ENCODE data around the gene SETD2. TPM values are rescaled to one million over a fixed set of nuclear protein-coding genes. Genes with fewer than 3 reads are reported as not detected.

Gene SETD2
- total and polyA plus RNA-seq, 9 of the 15 experiments (the other 6 are each of a cell fraction or from before 2014, with no cell fraction given) = 8.2 to 44.0 (median 33.6) TPM

DNA sequence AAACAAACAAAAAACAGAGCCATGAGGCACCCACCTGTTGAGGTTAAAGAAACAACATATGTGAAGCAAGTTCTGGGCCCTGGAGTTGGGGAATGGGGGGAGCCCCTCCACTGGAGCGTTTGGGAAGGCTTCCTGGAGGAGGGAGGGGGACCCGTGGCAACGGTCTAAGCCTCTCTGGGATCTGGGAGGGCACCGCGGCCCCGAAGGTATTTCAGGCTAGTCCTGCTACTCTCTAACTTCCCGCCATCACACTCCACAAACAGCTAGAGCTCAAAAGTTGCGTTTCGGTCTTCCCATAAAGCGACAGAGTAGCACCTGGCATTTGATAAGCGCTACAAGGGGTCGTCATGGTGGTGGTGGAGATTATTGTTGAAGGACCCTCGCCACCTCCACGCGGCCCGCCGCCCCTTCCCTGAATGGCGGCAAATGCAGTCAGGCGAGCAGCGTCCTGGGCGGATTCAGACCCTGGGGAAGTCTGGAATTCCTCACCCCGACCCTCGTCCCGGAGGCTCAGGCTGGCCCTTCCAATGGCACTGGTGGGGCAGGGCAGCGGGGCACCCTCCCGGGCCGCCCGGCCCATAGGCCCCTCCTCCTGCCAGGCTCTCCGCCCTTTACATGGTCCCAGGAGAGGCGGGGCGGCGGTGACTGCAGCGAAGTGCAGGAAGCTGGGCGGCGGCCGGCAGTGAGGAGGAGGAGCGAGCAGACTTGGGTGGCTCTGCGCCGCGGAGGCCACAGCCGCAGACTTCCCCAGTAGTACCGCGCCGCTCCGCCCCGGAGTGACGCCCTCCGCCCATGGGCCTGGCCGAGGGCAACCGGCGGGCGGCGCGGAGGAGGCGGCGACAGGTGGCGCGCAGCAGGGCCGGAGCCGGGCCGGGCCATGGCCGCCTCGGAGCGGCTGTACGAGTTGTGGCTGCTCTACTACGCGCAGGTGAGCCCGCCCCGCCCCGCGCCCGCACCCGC is 184.6 kb downstream of the SETD2 start, which contains the start of gene NBEAL2 (continued):
- TF ChIP-seq E2F3 (CRISPR knock-in tag; IDR thresholded peaks at IDR 0.05) (peak; percentile 37; the same call in 1 of the 2 replicates), GATAD2A (IDR thresholded peaks at IDR 0.05) (no peak), NFATC3 (IDR thresholded peaks at IDR 0.05) (no peak), ZFPM2 (CRISPR knock-in tag; IDR thresholded peaks at IDR 0.05) (no peak), MAZ (CRISPR knock-in tag; conservative IDR thresholded peaks at IDR 0.05 in 1 of 2, IDR thresholded peaks at IDR 0.05 in 1 of 2) (peak; percentile 87 to 91), RBBP5 (IDR thresholded peaks at IDR 0.05; ENCODE audit: borderline replicate concordance, insufficient read depth, low read length, poor library complexity, severe bottlenecking) (peak; percentile 32), FIP1L1 (IDR thresholded peaks at IDR 0.05; ENCODE audit: low read depth, low read length, poor library complexity, severe bottlenecking) (peak; percentile 78), NRF1 (conservative IDR thresholded peaks at IDR 0.05 in 1 of 2, IDR thresholded peaks at IDR 0.05 in 1 of 2) (peak; percentile 82 to 84), CCNT2 (IDR thresholded peaks at IDR 0.05; ENCODE audit: borderline replicate concordance, extremely low read depth, insufficient read length, low read depth, low read length) (peak; percentile 88), RFX7 (CRISPR knock-in tag; IDR thresholded peaks at IDR 0.05) (no peak), EGR1 (conservative IDR thresholded peaks at IDR 0.05) (no peak; the same call in 1 of the 2 replicates), ATF1 (CRISPR knock-in tag; IDR thresholded peaks at IDR 0.05) (no peak), ATF1 (tag; IDR thresholded peaks at IDR 0.05) (peak; percentile 68), CAMTA2 (CRISPR knock-in tag; conservative IDR thresholded peaks at IDR 0.05) (no peak), SRF (CRISPR knock-in tag; IDR thresholded peaks at IDR 0.05) (peak; percentile 35 to 74; a peak in 2 of 4 replicates), PCBP1 (IDR thresholded peaks at IDR 0.05; ENCODE audit: low read depth, low read length, poor library complexity, severe bottlenecking) (peak; percentile 85), ZBTB17 (CRISPR knock-in tag; IDR thresholded peaks at IDR 0.05) (peak; percentile 93), ZFX (CRISPR knock-in tag; IDR thresholded peaks at IDR 0.05) (peak; percentile 83), ZNF347 (CRISPR knock-in tag; IDR thresholded peaks at IDR 0.05; ENCODE audit: low read depth) (no peak), SREBF1 (IDR thresholded peaks at IDR 0.05; ENCODE audit: borderline replicate concordance, low read depth, low read length) (no peak)
- TF ChIP-seq, protein P1, sequence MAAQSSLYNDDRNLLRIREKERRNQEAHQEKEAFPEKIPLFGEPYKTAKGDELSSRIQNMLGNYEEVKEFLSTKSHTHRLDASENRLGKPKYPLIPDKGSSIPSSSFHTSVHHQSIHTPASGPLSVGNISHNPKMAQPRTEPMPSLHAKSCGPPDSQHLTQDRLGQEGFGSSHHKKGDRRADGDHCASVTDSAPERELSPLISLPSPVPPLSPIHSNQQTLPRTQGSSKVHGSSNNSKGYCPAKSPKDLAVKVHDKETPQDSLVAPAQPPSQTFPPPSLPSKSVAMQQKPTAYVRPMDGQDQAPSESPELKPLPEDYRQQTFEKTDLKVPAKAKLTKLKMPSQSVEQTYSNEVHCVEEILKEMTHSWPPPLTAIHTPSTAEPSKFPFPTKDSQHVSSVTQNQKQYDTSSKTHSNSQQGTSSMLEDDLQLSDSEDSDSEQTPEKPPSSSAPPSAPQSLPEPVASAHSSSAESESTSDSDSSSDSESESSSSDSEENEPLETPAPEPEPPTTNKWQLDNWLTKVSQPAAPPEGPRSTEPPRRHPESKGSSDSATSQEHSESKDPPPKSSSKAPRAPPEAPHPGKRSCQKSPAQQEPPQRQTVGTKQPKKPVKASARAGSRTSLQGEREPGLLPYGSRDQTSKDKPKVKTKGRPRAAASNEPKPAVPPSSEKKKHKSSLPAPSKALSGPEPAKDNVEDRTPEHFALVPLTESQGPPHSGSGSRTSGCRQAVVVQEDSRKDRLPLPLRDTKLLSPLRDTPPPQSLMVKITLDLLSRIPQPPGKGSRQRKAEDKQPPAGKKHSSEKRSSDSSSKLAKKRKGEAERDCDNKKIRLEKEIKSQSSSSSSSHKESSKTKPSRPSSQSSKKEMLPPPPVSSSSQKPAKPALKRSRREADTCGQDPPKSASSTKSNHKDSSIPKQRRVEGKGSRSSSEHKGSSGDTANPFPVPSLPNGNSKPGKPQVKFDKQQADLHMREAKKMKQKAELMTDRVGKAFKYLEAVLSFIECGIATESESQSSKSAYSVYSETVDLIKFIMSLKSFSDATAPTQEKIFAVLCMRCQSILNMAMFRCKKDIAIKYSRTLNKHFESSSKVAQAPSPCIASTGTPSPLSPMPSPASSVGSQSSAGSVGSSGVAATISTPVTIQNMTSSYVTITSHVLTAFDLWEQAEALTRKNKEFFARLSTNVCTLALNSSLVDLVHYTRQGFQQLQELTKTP (IDR thresholded peaks at IDR 0.05; ENCODE audit: low read depth in 1 of 2, partially characterized antibody in 2 of 2) = peak in 1 of 2 experiments; percentile 29
- TF ChIP-seq, protein P2, sequence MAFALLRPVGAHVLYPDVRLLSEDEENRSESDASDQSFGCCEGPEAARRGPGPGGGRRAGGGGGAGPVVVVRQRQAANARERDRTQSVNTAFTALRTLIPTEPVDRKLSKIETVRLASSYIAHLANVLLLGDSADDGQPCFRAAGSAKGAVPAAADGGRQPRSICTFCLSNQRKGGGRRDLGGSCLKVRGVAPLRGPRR (CRISPR knock-in tag; IDR thresholded peaks at IDR 0.05) = peak; percentile 78; the same call in 1 of the 2 replicates
- TF ChIP-seq, protein P3, sequence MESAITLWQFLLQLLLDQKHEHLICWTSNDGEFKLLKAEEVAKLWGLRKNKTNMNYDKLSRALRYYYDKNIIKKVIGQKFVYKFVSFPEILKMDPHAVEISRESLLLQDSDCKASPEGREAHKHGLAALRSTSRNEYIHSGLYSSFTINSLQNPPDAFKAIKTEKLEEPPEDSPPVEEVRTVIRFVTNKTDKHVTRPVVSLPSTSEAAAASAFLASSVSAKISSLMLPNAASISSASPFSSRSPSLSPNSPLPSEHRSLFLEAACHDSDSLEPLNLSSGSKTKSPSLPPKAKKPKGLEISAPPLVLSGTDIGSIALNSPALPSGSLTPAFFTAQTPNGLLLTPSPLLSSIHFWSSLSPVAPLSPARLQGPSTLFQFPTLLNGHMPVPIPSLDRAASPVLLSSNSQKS (CRISPR knock-in tag; IDR thresholded peaks at IDR 0.05) = no peak
